ENCODE measurements around the gene SIK3.

The SIK3 gene

DNA sequence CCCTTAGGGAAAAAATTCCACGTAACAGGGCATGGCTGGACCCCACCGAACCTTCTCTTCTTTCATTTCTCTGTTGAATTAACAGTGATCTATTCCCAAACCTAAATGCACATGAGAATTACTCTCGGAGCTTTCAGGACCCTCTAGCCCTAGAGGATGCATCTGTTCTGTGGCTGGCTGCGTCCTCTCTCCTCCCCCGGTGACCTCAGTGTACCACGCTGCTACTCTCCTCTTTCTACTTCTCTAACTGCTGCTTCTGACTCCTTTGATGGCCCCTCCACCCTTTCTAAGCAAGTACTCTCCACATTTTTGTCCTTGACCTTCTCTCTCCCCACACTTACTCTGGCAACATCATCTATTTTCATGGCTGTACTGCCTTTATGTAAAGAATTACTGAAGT is 248.7 kb downstream of the SIK3 start:
- no peaks in the 10 kb centered on the region for H3K9me3 ChIP-seq (ENCODE audit: low read length)
- no peaks in the 10 kb centered on the region for H3K4me1 ChIP-seq (ENCODE audit: insufficient read depth, low read length)
- H3K27me3 ChIP-seq (ENCODE audit: insufficient read depth, low read length), result no peaks in the 10 kb centered on the region
- peaks cover 61% of the 10 kb centered on the region for H3K36me3 ChIP-seq (ENCODE audit: insufficient read depth, low read length)
- no peak overlapping the region for H2AFZ ChIP-seq (ENCODE audit: low read depth, low read length)
- H3K4me3 ChIP-seq (ENCODE audit: low read length), result no peak overlapping the region

DNA sequence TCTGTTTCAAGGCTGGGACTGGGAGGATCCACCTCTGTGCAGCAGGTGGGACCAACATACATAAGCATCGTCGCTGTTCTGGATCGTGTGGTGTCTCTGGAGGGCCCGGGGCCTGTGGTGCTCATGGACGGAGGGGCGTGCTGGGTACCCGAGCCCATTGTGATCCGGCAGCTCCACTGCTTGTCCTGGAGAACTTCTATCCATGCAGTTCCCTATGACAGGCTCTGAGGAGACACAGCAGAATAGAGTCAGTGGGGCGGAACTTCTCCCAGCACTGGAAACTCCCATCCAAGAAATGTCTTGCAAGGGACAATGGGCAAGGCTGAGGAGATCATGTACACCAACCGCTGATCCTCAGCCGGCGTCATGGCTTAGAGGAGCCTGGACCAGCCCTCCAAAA is 249.2 kb downstream of the SIK3 start:
- H3K27me3 ChIP-seq (ENCODE audit: insufficient read depth, low read length), result no peaks in the 10 kb centered on the region
- no peak overlapping the region for H3K4me3 ChIP-seq (ENCODE audit: low read length)
- H3K4me1 ChIP-seq (ENCODE audit: insufficient read depth, low read length), result no peaks in the 10 kb centered on the region
- peaks cover 58% of the 10 kb centered on the region for H3K36me3 ChIP-seq (ENCODE audit: insufficient read depth, low read length)
- H3K9me3 ChIP-seq (ENCODE audit: low read length), result no peaks in the 10 kb centered on the region
- no peak overlapping the region for H2AFZ ChIP-seq (ENCODE audit: low read depth, low read length)

- Histone ChIP-seq H3K4me1 (ENCODE audit: insufficient read depth, low read length) (no peaks in the 10 kb centered on the region), H2AFZ (ENCODE audit: low read depth, low read length) (no peak overlapping the region), H3K4me3 (ENCODE audit: low read length) (no peak overlapping the region), H3K27me3 (ENCODE audit: insufficient read depth, low read length) (no peaks in the 10 kb centered on the region), H3K9me3 (ENCODE audit: low read length) (no peaks in the 10 kb centered on the region), H3K36me3 (ENCODE audit: insufficient read depth, low read length) (peaks cover 57% of the 10 kb centered on the region)
Measured at GRCh38 chr11:116847612-116848011, 250.6 kb downstream of the SIK3 start.

GRCh38 chr11:116844722-116845121 is 253.5 kb downstream of the SIK3 start:
- Histone ChIP-seq H3K9me3 (ENCODE audit: low read length) (no peaks in the 10 kb centered on the region), H3K27me3 (ENCODE audit: insufficient read depth, low read length) (no peaks in the 10 kb centered on the region), H3K36me3 (ENCODE audit: insufficient read depth, low read length) (peaks cover 50% of the 10 kb centered on the region), H3K4me1 (ENCODE audit: insufficient read depth, low read length) (no peaks in the 10 kb centered on the region), H2AFZ (ENCODE audit: low read depth, low read length) (no peak overlapping the region), H3K4me3 (ENCODE audit: low read length) (no peak overlapping the region)

DNA sequence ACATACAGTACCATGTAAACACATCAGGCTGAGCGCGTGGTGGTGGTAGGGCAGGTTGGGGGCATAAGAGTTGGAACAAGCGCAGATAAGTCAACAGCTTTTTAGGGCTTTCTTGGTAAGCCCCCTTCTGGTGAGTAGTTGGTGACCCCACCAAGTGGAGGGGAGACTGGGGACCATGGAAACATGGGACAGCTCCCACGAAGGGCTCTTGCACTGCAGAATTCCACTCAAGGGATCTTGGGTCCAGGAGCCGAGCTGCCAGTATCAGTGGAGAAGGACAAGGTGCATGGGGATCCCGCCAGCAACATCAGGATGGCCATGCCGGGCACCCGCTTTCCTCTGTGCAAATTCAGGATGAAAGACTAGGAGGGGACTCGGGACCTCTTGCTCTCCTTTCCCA is 254.6 kb downstream of the SIK3 start:
- H3K36me3 ChIP-seq (ENCODE audit: insufficient read depth, low read length), result peaks cover 43% of the 10 kb centered on the region
- H3K9me3 ChIP-seq (ENCODE audit: low read length), result no peaks in the 10 kb centered on the region
- H3K4me1 ChIP-seq (ENCODE audit: insufficient read depth, low read length), result no peaks in the 10 kb centered on the region
- H3K4me3 ChIP-seq (ENCODE audit: low read length), result no peak overlapping the region
- no peak overlapping the region for H2AFZ ChIP-seq (ENCODE audit: low read depth, low read length)
- no peaks in the 10 kb centered on the region for H3K27me3 ChIP-seq (ENCODE audit: insufficient read depth, low read length)

GRCh38 chr11:116842909-116843308 is 255.3 kb downstream of the SIK3 start:
- H3K4me1 ChIP-seq (ENCODE audit: insufficient read depth, low read length), result peaks cover 1% of the 10 kb centered on the region
- H3K36me3 ChIP-seq (ENCODE audit: insufficient read depth, low read length), result peaks cover 41% of the 10 kb centered on the region
- H3K4me3 ChIP-seq (ENCODE audit: low read length), result no peak overlapping the region
- H2AFZ ChIP-seq (ENCODE audit: low read depth, low read length), result no peak overlapping the region
- H3K27me3 ChIP-seq (ENCODE audit: insufficient read depth, low read length), result no peaks in the 10 kb centered on the region
- H3K9me3 ChIP-seq (ENCODE audit: low read length), result no peaks in the 10 kb centered on the region

GRCh38 chr11:116842117-116842516 is 256.1 kb downstream of the SIK3 start:
- no peaks in the 10 kb centered on the region for H3K9me3 ChIP-seq (ENCODE audit: low read length)
- no peaks in the 10 kb centered on the region for H3K27me3 ChIP-seq (ENCODE audit: insufficient read depth, low read length)
- no peak overlapping the region for H3K4me3 ChIP-seq (ENCODE audit: low read length)
- H3K4me1 ChIP-seq (ENCODE audit: insufficient read depth, low read length), result peaks cover 9% of the 10 kb centered on the region
- H2AFZ ChIP-seq (ENCODE audit: low read depth, low read length), result no peak overlapping the region
- peaks cover 33% of the 10 kb centered on the region for H3K36me3 ChIP-seq (ENCODE audit: insufficient read depth, low read length)

DNA sequence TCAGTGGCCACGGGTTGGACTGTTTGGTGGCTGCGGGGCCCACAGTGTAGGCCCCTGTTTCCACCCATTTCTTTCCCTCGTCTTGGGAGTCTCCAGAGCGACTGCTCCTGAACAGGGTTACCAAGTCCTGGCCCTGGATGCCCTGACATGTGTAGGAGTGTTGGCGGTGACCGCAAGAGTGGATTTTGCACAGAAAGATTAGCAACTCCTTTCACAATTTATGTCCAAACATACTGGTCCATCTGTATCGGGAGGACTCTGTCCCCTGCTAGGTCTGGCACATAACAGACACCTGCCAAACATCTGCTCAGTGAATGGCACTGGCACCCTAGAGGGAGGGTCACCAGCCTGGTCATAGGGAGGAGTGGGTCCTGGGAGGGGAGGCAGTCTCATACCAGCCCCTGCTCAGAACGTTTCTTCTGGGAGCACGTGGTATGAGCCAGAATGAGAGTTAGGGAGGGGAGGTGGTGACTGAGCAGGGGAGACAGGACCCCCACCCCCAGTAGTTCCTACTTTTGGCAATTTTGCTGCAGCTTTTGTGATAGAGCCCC is 257.4 kb downstream of the SIK3 start:
- Histone ChIP-seq H3K4me1 (ENCODE audit: insufficient read depth, low read length) (peaks cover 9% of the 10 kb centered on the region), H3K4me3 (ENCODE audit: low read length) (no peak overlapping the region), H3K36me3 (ENCODE audit: insufficient read depth, low read length) (peaks cover 20% of the 10 kb centered on the region), H3K27me3 (ENCODE audit: insufficient read depth, low read length) (no peaks in the 10 kb centered on the region), H2AFZ (ENCODE audit: low read depth, low read length) (no peak overlapping the region), H3K9me3 (ENCODE audit: low read length) (no peaks in the 10 kb centered on the region)

GRCh38 chr11:116840224-116840745 is 257.9 kb downstream of the SIK3 start:
- H3K9me3 ChIP-seq (ENCODE audit: low read length), result no peaks in the 10 kb centered on the region
- no peaks in the 10 kb centered on the region for H3K27me3 ChIP-seq (ENCODE audit: insufficient read depth, low read length)
- no peak overlapping the region for H2AFZ ChIP-seq (ENCODE audit: low read depth, low read length)
- peaks cover 9% of the 10 kb centered on the region for H3K4me1 ChIP-seq (ENCODE audit: insufficient read depth, low read length)
- H3K4me3 ChIP-seq (ENCODE audit: low read length), result no peak overlapping the region
- H3K36me3 ChIP-seq (ENCODE audit: insufficient read depth, low read length), result peaks cover 14% of the 10 kb centered on the region

GRCh38 chr11:116838321-116839084 is 259.7 kb downstream of the SIK3 start:
- H3K36me3 ChIP-seq (ENCODE audit: insufficient read depth, low read length), result peaks cover 3% of the 10 kb centered on the region
- H3K27me3 ChIP-seq (ENCODE audit: insufficient read depth, low read length), result no peaks in the 10 kb centered on the region
- H3K4me3 ChIP-seq (ENCODE audit: low read length), result no peak overlapping the region
- H3K9me3 ChIP-seq (ENCODE audit: low read length), result no peaks in the 10 kb centered on the region
- H3K4me1 ChIP-seq (ENCODE audit: insufficient read depth, low read length), result peaks cover 9% of the 10 kb centered on the region
- no peak overlapping the region for H2AFZ ChIP-seq (ENCODE audit: low read depth, low read length)

DNA sequence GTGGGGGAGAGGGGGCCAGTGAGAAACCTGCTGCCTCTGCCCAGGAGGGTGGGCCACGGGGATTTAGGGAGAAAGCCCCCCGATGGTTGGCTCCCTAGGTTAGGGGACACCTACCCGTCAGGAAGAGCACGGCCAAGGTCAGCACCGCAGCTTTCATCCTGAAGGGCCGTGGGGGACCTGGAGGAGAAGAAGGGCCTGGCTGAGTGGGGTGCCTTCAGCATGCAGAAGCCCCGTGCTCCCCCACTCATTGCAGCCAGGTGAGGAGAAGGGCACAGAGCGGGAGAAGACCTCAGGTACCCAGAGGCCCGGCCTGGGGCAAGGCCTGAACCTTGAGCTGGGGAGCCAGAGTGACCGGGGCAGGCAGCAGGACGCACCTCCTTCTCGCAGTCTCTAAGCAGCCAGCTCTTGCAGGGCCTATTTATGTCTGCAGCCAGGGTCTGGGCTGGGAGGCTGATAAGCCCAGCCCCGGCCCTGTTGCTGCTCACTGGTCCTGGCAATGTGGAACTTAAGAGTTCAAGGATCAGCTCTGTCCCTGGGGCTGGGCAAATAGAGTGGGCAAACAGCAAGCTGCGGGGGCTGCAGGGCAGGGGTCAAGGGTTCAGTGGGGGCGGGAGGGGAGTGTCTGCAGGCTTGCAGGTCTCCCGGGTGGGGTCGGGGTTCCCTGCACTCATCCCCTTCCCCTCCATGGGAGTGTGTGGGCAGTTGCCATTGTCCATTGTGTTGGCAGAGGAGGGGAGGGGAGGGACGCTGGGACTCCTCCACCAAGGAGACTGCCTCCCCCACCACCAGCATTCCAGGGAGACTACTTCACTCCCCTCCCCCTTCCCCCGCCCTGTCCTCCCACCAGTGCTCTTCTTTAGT is 260.8 kb downstream of the SIK3 start, which contains the start of gene APOA1:
APOA1 (minus strand) TSS at position 392 of the 861 bp plus-strand sequence; CDS start at position 157, 235 bp downstream.
- Histone ChIP-seq H3K4me1 (ENCODE audit: insufficient read depth, low read length) (peaks cover 9% of the 10 kb centered on the region), H3K36me3 (ENCODE audit: insufficient read depth, low read length) (no peaks in the 10 kb centered on the region), H2AFZ (ENCODE audit: low read depth, low read length) (no peak within 1 kb of the TSS), H3K27me3 (ENCODE audit: insufficient read depth, low read length) (no peaks in the 10 kb centered on the region), H3K4me3 (ENCODE audit: low read length) (no peak within 1 kb of the TSS), H3K9me3 (ENCODE audit: low read length) (no peaks in the 10 kb centered on the region)

DNA sequence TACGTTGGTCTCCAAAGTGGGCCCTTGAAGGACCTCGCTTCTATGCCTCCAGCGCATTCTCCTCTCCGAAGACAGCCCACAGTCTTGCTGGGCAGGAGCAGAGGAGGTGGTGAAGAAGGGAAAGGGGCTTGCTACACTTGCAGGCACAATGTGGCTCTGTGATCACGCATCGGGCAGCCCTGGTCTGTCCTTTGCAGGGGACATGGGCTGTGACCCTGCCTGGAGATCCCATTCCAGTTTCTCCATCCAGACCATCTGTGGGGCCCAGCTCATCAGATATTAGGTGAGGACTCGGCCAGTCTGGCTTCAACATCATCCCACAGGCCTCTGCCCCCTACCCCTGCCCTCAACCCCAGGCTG is 261.6 kb downstream of the SIK3 start:
- Histone ChIP-seq H3K4me1 (ENCODE audit: insufficient read depth, low read length) (peaks cover 9% of the 10 kb centered on the region), H3K27me3 (ENCODE audit: insufficient read depth, low read length) (no peaks in the 10 kb centered on the region), H2AFZ (ENCODE audit: low read depth, low read length) (no peak overlapping the region), H3K36me3 (ENCODE audit: insufficient read depth, low read length) (no peaks in the 10 kb centered on the region), H3K9me3 (ENCODE audit: low read length) (no peaks in the 10 kb centered on the region), H3K4me3 (ENCODE audit: low read length) (no peak overlapping the region)

All from neuron (in vitro differentiated cells).